ENCODE results near the gene CYBRD1.

DNA sequence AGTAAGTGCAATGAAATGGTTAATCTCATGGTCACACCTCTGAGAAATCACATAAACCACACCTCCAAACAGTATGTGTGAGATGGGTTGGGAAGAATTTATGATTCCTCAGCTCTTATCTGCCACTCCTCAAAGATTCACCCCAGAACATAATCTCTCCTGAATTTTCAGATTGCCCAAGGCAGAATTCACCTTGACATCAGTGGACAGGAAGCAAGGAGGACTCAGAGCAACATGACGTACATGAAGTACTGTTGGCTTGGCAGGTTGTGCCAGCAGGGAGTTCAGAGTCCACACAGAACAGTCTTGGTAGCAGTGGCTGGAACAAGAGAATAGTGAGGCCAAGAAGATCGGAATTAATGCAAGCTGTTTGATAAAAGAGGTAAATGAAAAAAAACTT lies 31.7 kb upstream of the CYBRD1 start:
- TF ChIP-seq POLR2A (IDR thresholded peaks at IDR 0.05): no peak
- TF ChIP-seq, protein P1, sequence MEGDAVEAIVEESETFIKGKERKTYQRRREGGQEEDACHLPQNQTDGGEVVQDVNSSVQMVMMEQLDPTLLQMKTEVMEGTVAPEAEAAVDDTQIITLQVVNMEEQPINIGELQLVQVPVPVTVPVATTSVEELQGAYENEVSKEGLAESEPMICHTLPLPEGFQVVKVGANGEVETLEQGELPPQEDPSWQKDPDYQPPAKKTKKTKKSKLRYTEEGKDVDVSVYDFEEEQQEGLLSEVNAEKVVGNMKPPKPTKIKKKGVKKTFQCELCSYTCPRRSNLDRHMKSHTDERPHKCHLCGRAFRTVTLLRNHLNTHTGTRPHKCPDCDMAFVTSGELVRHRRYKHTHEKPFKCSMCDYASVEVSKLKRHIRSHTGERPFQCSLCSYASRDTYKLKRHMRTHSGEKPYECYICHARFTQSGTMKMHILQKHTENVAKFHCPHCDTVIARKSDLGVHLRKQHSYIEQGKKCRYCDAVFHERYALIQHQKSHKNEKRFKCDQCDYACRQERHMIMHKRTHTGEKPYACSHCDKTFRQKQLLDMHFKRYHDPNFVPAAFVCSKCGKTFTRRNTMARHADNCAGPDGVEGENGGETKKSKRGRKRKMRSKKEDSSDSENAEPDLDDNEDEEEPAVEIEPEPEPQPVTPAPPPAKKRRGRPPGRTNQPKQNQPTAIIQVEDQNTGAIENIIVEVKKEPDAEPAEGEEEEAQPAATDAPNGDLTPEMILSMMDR (IDR thresholded peaks at IDR 0.05): no peak
